Gastrocnemius medialis (tissue), 4 donors: ENCODE data around the gene ADARB2. TPM values are rescaled to one million over a fixed set of nuclear protein-coding genes. Genes with fewer than 3 reads are reported as not detected.

Source experiments
- ATAC-seq, 2 donors: fragments of 150-250 bp; one replicate each; pipeline ENCODE4 v1.9.1; 2016
- DNase-seq, 2 donors: peaks; one replicate each; pipeline ENCODE4 v3.0.0-alpha.2; 2019
- H3K27ac ChIP-seq, 4 donors: fragments of 200-600 bp; sonication (generic); 1 replicate in 1 of 4; 2 replicates in 3 of 4; pipeline ENCODE4 v1.5.1; 2016 to 2018; ENCODE audit warnings: mild to moderate bottlenecking in 2 of 4, moderate library complexity in 1 of 4
- H3K27me3 ChIP-seq, 3 donors: fragments of 200-600 bp; sonication (generic) in 2 of 3; 1 replicate in 1 of 3; 2 replicates in 2 of 3; pipeline versions ENCODE4 v1.5.1 to v1.6.0; 2016 to 2019; ENCODE audit warnings: mild to moderate bottlenecking in 1 of 3, moderate library complexity in 1 of 3
- H3K36me3 ChIP-seq, 2 donors: fragments of 200-600 bp; sonication (generic) in 1 of 2; one replicate each; pipeline ENCODE4 v1.5.1; 2017 to 2018
- H3K4me1 ChIP-seq, 2 donors: fragments of 200-600 bp; sonication (generic) in 1 of 2; one replicate each; pipeline ENCODE4 v1.5.1; 2016 to 2017; ENCODE audit warnings: mild to moderate bottlenecking in 2 of 2
- H3K4me3 ChIP-seq, 4 donors: fragments of 200-600 bp; sonication (generic) in 3 of 4; 1 replicate in 1 of 4; 2 replicates in 3 of 4; pipeline ENCODE4 v1.5.1; 2016 to 2019; ENCODE audit warnings: mild to moderate bottlenecking in 2 of 4
- H3K9me3 ChIP-seq, 3 donors: fragments of 200-600 bp; sonication (generic) in 2 of 3; 1 replicate in 1 of 3; 2 replicates in 2 of 3; pipeline ENCODE4 v1.5.1; 2016 to 2019
- CTCF ChIP-seq, 5 experiments: fragments of 450-650 bp in 3 of 5; fragments of 200-600 bp in 2 of 5; sonication (generic) in 2 of 5; IDR thresholded peaks in 4 of 5; conservative IDR thresholded peaks in 1 of 5; 1 replicate in 4 of 5; 2 replicates in 1 of 5; pipeline ENCODE4 v1.5.1; 2016 to 2019; ENCODE audit warnings: antibody characterized with exemption in 5 of 5, mild to moderate bottlenecking in 3 of 5, moderate library complexity in 3 of 5
- POLR2A ChIP-seq, 2 donors: fragments of 450-650 bp; IDR thresholded peaks; one replicate each; pipeline ENCODE4 v1.6.1; 2017; ENCODE audit warnings: antibody characterized with exemption in 2 of 2, mild to moderate bottlenecking in 2 of 2, moderate library complexity in 2 of 2
- in situ Hi-C, 4 donors: fragments of 200-750 bp; cut with MboI; loops; one replicate each; pipeline versions ENCODE4 v1.15.0 to v1.8.0; 2017; ENCODE audit warnings: low sequenced_read_pairs in 4 of 4
- intact Hi-C: fragments of 100-400 bp; cut with DNase I; formaldehyde crosslinking; loops from one replicate; pipeline ENCODE4 v1.15.1; 2023; ENCODE audit warnings: low total_unique reads
- total RNA-seq, 4 donors: library from RNA; depleted of rRNA; stranded (reverse); fragments of >200 nt; gene quantifications; one replicate each; pipeline versions ENCODE4 v1.1.0 to v1.2.3, GENCODE V29; 2016

Gene ADARB2
- total RNA-seq, 4 donors from 2014 or later: 0.07 to 0.87 (median 0.10) TPM

- no peak for DNase-seq
- no peak overlapping the region for H3K4me3 ChIP-seq
- no peaks in the 10 kb centered on the region for H3K9me3 ChIP-seq
- in situ Hi-C loops (no loop called here), intact Hi-C loops (no loop called here)
- ATAC-seq: no peak
- H3K4me1 ChIP-seq: no peaks in the 10 kb centered on the region
- H3K27ac ChIP-seq: no peak overlapping the region
- H3K27me3 ChIP-seq: no peaks in the 10 kb centered on the region
- no peaks in the 10 kb centered on the region for H3K36me3 ChIP-seq
- TF ChIP-seq CTCF (IDR thresholded peaks at IDR 0.05 in 4 of 5, conservative IDR thresholded peaks at IDR 0.05 in 1 of 5) (no peak), POLR2A (IDR thresholded peaks at IDR 0.05) (no peak)
These were observed 66.6 kb downstream of the ADARB2 start for GRCh38 chr10:1670541-1671365.

GRCh38 chr10:1669433-1669832 is 67.9 kb downstream of the ADARB2 start:
- DNase-seq: no peak
- Histone ChIP-seq H3K27me3 (no peaks in the 10 kb centered on the region), H3K4me3 (no peak overlapping the region), H3K27ac (no peak overlapping the region), H3K36me3 (no peaks in the 10 kb centered on the region), H3K9me3 (no peaks in the 10 kb centered on the region), H3K4me1 (no peaks in the 10 kb centered on the region)
- in situ Hi-C loops (no loop called here), intact Hi-C loops (no loop called here)
- no peak for TF ChIP-seq CTCF (IDR thresholded peaks at IDR 0.05 in 4 of 5, conservative IDR thresholded peaks at IDR 0.05 in 1 of 5)
- no peak for TF ChIP-seq POLR2A (IDR thresholded peaks at IDR 0.05)
- ATAC-seq: no peak

- intact Hi-C loops: no loop called here
- Histone ChIP-seq H3K27ac (no peak overlapping the region), H3K36me3 (no peaks in the 10 kb centered on the region), H3K27me3 (no peaks in the 10 kb centered on the region), H3K9me3 (no peaks in the 10 kb centered on the region), H3K4me1 (no peaks in the 10 kb centered on the region), H3K4me3 (no peak overlapping the region)
- DNase-seq (no peak), ATAC-seq (no peak)
- TF ChIP-seq CTCF (IDR thresholded peaks at IDR 0.05 in 4 of 5, conservative IDR thresholded peaks at IDR 0.05 in 1 of 5) (no peak), POLR2A (IDR thresholded peaks at IDR 0.05) (no peak)
- in situ Hi-C loops: no loop called here
These were observed 68.9 kb downstream of the ADARB2 start for GRCh38 chr10:1668399-1668798.

- TF ChIP-seq CTCF (IDR thresholded peaks at IDR 0.05 in 4 of 5, conservative IDR thresholded peaks at IDR 0.05 in 1 of 5) (no peak), POLR2A (IDR thresholded peaks at IDR 0.05) (no peak)
- ATAC-seq (no peak), DNase-seq (no peak)
- no peak overlapping the region for H3K27ac ChIP-seq
- H3K4me3 ChIP-seq: no peak overlapping the region
- intact Hi-C loops (no loop called here), in situ Hi-C loops (no loop called here)
- no peaks in the 10 kb centered on the region for H3K9me3 ChIP-seq
- H3K27me3 ChIP-seq: no peaks in the 10 kb centered on the region
- H3K4me1 ChIP-seq: no peaks in the 10 kb centered on the region
- no peaks in the 10 kb centered on the region for H3K36me3 ChIP-seq
These were observed 69.9 kb downstream of the ADARB2 start for GRCh38 chr10:1667392-1667791.
